Endothelial cell (in vitro differentiated cells): ENCODE measurements around the gene NAP1L4. TPM values are rescaled to one million over a fixed set of nuclear protein-coding genes. Genes with fewer than 3 reads are reported as not detected.

ENCODE experiments used
- DNase-seq: peaks from one replicate; pipeline ENCODE4 v3.0.0; 2021; ENCODE audit warnings: low spot score
- H3K27ac Mint-ChIP-seq: one replicate; pipeline ENCODE4 v1.8.0; 2021; ENCODE audit warnings: mixed read lengths, inconsistent platforms; ENCODE audit not compliant: unreplicated experiment
- H3K27me3 Mint-ChIP-seq: one replicate; pipeline ENCODE4 v1.8.0; 2021; ENCODE audit warnings: mild to moderate bottlenecking, moderate library complexity, mixed read lengths, inconsistent platforms; ENCODE audit not compliant: unreplicated experiment
- H3K36me3 Mint-ChIP-seq: one replicate; pipeline ENCODE4 v1.8.0; 2021; ENCODE audit warnings: mild to moderate bottlenecking, low read depth, mixed read lengths, inconsistent platforms; ENCODE audit not compliant: unreplicated experiment
- H3K4me1 Mint-ChIP-seq: one replicate; pipeline ENCODE4 v1.8.0; 2021; ENCODE audit warnings: mild to moderate bottlenecking, mixed read lengths, inconsistent platforms; ENCODE audit not compliant: unreplicated experiment
- H3K4me3 Mint-ChIP-seq: one replicate; pipeline ENCODE4 v1.8.0; 2021; ENCODE audit warnings: mild to moderate bottlenecking, mixed read lengths, inconsistent platforms; ENCODE audit not compliant: unreplicated experiment
- H3K9me3 Mint-ChIP-seq: one replicate; pipeline ENCODE4 v1.8.0; 2021; ENCODE audit warnings: mixed read lengths, inconsistent platforms; ENCODE audit not compliant: unreplicated experiment
- total RNA-seq: library from RNA; stranded (reverse); fragmentation: NEBNext Ultra II Directional; extraction: Animal tissue kit (Norgen Biotek cat#: 25700); gene quantifications from one replicate; pipeline ENCODE4 v1.2.1, GENCODE V29; 2021; ENCODE audit not compliant: unreplicated experiment
- TF ChIP-seq, protein P1 (sequence below): fragments of 200-600 bp; sonication (generic); IDR thresholded peaks from one replicate; pipeline ENCODE4 v1.5.0; 2021; ENCODE audit warnings: antibody characterized with exemption; ENCODE audit not compliant: unreplicated experiment

NAP1L4 gene
- total RNA-seq, 1 donor from 2014 or later, result 148 TPM

DNA sequence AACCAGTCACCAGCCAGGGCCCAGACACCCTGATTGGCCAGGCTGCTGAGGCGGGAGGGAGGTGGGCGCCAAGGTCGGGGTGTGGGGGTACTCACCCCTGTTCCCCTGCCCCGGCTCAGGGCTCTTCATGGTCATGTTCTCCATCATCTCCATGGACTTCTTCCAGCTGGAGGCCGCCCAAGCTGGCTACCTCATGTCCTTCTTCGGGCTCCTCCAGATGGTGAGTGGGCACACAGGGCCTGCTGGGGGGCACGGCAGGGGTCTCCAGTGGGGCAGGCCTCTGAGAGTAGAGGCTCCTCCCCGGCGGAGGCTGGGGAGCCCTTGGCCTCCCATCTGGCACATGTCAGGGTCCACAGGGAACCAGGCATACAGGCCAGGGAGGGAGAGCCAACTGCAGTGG, 72.9 kb downstream of the NAP1L4 start:
- H3K4me1 Mint-ChIP-seq, result no peaks in the 10 kb centered on the region
- TF ChIP-seq, protein P1, sequence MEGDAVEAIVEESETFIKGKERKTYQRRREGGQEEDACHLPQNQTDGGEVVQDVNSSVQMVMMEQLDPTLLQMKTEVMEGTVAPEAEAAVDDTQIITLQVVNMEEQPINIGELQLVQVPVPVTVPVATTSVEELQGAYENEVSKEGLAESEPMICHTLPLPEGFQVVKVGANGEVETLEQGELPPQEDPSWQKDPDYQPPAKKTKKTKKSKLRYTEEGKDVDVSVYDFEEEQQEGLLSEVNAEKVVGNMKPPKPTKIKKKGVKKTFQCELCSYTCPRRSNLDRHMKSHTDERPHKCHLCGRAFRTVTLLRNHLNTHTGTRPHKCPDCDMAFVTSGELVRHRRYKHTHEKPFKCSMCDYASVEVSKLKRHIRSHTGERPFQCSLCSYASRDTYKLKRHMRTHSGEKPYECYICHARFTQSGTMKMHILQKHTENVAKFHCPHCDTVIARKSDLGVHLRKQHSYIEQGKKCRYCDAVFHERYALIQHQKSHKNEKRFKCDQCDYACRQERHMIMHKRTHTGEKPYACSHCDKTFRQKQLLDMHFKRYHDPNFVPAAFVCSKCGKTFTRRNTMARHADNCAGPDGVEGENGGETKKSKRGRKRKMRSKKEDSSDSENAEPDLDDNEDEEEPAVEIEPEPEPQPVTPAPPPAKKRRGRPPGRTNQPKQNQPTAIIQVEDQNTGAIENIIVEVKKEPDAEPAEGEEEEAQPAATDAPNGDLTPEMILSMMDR, result no peak
- no peaks in the 10 kb centered on the region for H3K36me3 Mint-ChIP-seq
- H3K27me3 Mint-ChIP-seq, result no peaks in the 10 kb centered on the region
- DNase-seq, result no peak
- H3K9me3 Mint-ChIP-seq, result no peaks in the 10 kb centered on the region
- no peak overlapping the region for H3K27ac Mint-ChIP-seq
- no peak overlapping the region for H3K4me3 Mint-ChIP-seq

DNA sequence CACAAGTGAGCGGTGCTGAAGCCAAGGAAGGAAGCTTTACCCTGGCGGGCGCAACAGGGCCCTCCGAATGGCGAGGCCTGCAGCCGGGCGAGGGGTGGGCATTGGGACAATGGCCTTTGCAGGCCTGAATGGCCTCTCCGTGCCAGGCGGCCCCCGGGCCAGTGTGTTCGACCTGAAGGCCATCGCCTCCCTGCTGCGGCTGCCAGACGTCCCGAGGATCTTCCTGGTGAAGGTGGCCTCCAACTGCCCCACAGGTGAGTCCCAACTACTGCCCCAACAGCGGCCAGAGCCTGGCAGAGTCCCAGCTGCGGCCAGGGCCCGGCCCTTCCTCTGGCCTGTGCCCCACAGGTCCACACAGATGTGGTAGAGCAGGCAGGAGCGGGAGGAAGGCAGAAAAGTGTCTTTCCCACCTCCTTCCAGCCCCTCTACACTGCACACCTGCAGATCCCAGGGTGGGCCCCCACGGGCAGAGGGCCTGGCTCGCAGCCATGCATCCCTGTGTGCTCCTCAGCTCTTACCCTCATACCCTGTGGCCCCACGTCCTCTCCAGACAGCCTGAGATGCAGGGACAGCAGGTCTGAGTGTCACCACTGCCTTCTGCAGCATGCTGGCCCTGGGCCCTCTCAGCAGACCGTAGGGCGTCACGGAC, 74.2 kb downstream of the NAP1L4 start:
- TF ChIP-seq, protein P1, result no peak
- DNase-seq, result no peak
- Mint-ChIP-seq H3K4me3 (no peak overlapping the region), H3K27ac (no peak overlapping the region), H3K4me1 (no peaks in the 10 kb centered on the region), H3K27me3 (peaks cover 3% of the 10 kb centered on the region), H3K36me3 (no peaks in the 10 kb centered on the region), H3K9me3 (no peaks in the 10 kb centered on the region)

DNA sequence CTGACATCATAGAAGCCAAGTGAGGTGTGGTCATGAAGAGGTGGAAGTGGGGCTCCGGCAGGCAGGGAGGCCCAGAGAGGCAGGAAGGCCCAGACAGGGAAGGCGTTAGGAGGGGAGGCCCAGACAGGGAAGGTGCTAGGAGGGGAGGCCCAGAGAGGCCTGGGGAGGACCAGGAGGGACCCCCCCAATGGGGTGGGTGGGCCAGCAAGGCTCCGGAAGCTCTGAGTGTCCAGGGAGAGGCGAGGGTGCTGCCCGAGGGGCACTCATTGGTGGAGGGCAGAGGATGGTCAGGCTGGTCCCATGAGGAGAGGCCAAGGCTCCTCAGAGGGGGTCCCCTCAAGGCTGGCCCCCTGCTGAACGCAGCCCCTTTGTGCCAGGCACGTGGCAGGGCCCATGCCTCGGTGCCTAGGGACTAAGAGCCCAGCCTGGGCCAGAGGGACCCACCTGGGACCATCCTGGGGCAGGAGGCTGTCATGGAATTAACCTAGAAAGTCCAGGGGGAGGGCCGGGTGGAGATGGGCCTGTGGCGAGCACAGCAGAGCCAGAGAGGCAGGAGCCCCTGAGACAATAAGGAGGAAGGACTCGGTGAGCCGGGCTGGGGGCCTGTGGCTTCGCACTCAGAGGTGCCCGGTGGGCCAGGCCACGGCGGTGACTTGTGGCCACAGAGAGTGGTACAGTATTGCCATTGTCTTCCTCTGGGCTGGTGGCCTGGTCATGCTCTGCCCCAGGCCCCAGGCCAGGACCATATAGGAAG, 75.1 kb downstream of the NAP1L4 start:
- no peak overlapping the region for H3K27ac Mint-ChIP-seq

DNA sequence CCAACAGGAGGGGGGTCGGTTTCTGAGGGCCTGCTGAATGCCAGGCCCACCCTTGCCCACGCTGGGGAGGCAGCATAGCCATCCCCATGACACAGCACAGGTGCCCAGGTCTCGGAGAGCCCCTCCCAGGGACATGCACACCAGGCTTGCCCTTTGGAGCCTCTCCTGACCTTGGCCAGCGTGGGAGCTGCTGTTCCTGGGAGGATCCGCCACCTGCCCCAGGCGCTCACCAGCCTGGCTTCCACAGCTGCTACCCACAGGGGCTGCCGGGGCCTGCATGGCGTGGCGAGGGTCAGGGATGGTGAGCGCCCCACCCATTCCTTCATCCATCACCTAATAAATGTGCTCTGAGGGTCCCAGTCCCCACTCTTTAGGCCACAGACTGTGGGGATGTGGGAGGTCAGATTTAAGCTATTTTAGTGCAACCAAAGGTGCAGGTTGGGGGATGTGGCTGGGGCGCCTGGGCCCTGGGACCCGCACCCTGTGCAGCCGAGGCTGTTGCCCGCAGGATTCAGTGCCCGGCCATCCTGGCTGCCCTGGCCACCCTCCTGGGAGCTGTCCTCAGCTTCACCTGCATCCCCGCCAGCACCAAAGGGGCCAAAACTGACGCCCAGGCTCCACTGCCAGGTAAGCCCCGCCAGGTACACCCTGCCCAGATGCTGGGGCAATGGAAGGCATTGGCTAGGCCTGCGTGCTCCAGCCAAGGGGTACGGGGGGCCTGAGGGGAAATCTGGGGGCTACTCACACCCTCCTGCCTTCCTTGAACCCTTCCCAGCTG, 75.8 kb downstream of the NAP1L4 start:
- no peaks in the 10 kb centered on the region for H3K9me3 Mint-ChIP-seq
- TF ChIP-seq, protein P1, result no peak
- H3K4me1 Mint-ChIP-seq, result no peaks in the 10 kb centered on the region
- H3K36me3 Mint-ChIP-seq, result no peaks in the 10 kb centered on the region
- no peak overlapping the region for H3K4me3 Mint-ChIP-seq
- DNase-seq, result no peak
- peaks cover 4% of the 10 kb centered on the region for H3K27me3 Mint-ChIP-seq
- H3K27ac Mint-ChIP-seq, result no peak overlapping the region

More for the DNA sequence above, 75.1 kb downstream of the NAP1L4 start:
- no peak overlapping the region for H3K4me3 Mint-ChIP-seq
- no peaks in the 10 kb centered on the region for H3K9me3 Mint-ChIP-seq
- DNase-seq, result no peak
- no peaks in the 10 kb centered on the region for H3K36me3 Mint-ChIP-seq
- H3K27me3 Mint-ChIP-seq, result peaks cover 3% of the 10 kb centered on the region
- TF ChIP-seq, protein P1, result no peak
- no peaks in the 10 kb centered on the region for H3K4me1 Mint-ChIP-seq
